HEK293 (cell line): ENCODE data around the gene AOAH.

ENCODE experiments used
- CTCF ChIA-PET: fragments of 350-600 bp; formaldehyde crosslinking; extraction: SDS; loops from one replicate; lab custom pipeline; 2021; ENCODE audit warnings: antibody characterized with exemption; lab: Yijun Ruan, JAX
- POLR2A ChIA-PET: fragments of 300-600 bp; formaldehyde crosslinking; extraction: SDS; loops from one replicate; lab custom pipeline; 2020; ENCODE audit warnings: antibody characterized with exemption, inconsistent platforms; lab: Yijun Ruan, JAX
- H3K27ac ChIP-seq: fragments of 200-500 bp; sonication (Bioruptor generic); 2 replicates; pipeline ENCODE4 v1.5.1; 2014; ENCODE audit warnings: low read depth, low read length, control low read depth, inconsistent platforms; ENCODE audit errors: extremely low read depth
- H3K36me3 ChIP-seq, 2 experiments: fragments of 200-500 bp in 1 of 2; sonication (Bioruptor generic) in 1 of 2; 1 replicate in 1 of 2; 2 replicates in 1 of 2; pipeline ENCODE4 v1.5.1; 2014 to 2017; ENCODE audit warnings: inconsistent platforms in 2 of 2, low read length in 2 of 2; ENCODE audit not compliant: control insufficient read depth in 2 of 2, insufficient read depth in 1 of 2
- H3K4me1 ChIP-seq: fragments of 200-500 bp; sonication (Bioruptor generic); 2 replicates; pipeline ENCODE4 v1.5.1; 2014; ENCODE audit warnings: mild to moderate bottlenecking, low read length, inconsistent platforms; ENCODE audit not compliant: control insufficient read depth, insufficient read depth
- H3K4me3 ChIP-seq: 2 replicates; pipeline ENCODE4 v1.5.1; 2011; ENCODE audit warnings: low read depth, mild to moderate bottlenecking, control low read depth, low read length, moderate library complexity
- H3K9me3 ChIP-seq: fragments of 200-500 bp; sonication (Bioruptor generic); 2 replicates; pipeline ENCODE4 v1.5.1; 2014; ENCODE audit warnings: low read depth, low read length, inconsistent platforms; ENCODE audit not compliant: control insufficient read depth, insufficient read depth
- BCL11A ChIP-seq: fragments of 450-650 bp; formaldehyde crosslinking; IDR thresholded peaks from 2 replicates; pipeline ENCODE4 v1.5.1; 2016; ENCODE audit warnings: low read depth, missing biosample characterization, missing genetic modification characterization
- CTCF ChIP-seq: fragments of 450-650 bp; formaldehyde crosslinking; IDR thresholded peaks from 2 replicates; pipeline ENCODE4 v1.5.1; 2016; ENCODE audit warnings: missing biosample characterization, missing genetic modification characterization
- KLF9 ChIP-seq: fragments of 450-650 bp; formaldehyde crosslinking; IDR thresholded peaks from 2 replicates; pipeline ENCODE4 v1.5.1; 2016; ENCODE audit warnings: missing biosample characterization, missing genetic modification characterization, low read depth
- PRDM1 ChIP-seq: fragments of 450-650 bp; formaldehyde crosslinking; IDR thresholded peaks from 2 replicates; pipeline ENCODE4; 2016; ENCODE audit warnings: missing biosample characterization, missing genetic modification characterization
- SCRT2 ChIP-seq: fragments of 450-650 bp; formaldehyde crosslinking; IDR thresholded peaks from 2 replicates; pipeline ENCODE4 v1.5.1; 2016; ENCODE audit warnings: missing biosample characterization, missing genetic modification characterization
- TCF7L2 ChIP-seq: IDR thresholded peaks from 2 replicates; pipeline ENCODE4 v1.6.1; 2011; ENCODE audit warnings: low read depth, mild to moderate bottlenecking, inconsistent platforms, low read length, moderate library complexity, borderline replicate concordance
- TSHZ1 ChIP-seq: fragments of 450-650 bp; formaldehyde crosslinking; IDR thresholded peaks from 2 replicates; pipeline ENCODE4 v1.5.1; 2016; ENCODE audit warnings: missing biosample characterization, missing genetic modification characterization, borderline replicate concordance
- ZBTB17 ChIP-seq: fragments of 450-650 bp; formaldehyde crosslinking; IDR thresholded peaks from 2 replicates; pipeline ENCODE4 v1.5.1; 2016; ENCODE audit warnings: missing biosample characterization, missing genetic modification characterization
- ZBTB20 ChIP-seq: fragments of 450-650 bp; formaldehyde crosslinking; IDR thresholded peaks from 2 replicates; pipeline ENCODE4 v1.5.1; 2016; ENCODE audit warnings: missing biosample characterization, missing genetic modification characterization
- ZFP37 ChIP-seq: fragments of 450-650 bp; formaldehyde crosslinking; IDR thresholded peaks from 2 replicates; pipeline ENCODE4 v1.5.1; 2016; ENCODE audit warnings: missing biosample characterization, missing genetic modification characterization
- ZNF114 ChIP-seq: fragments of 450-650 bp; formaldehyde crosslinking; IDR thresholded peaks from 2 replicates; pipeline ENCODE4 v1.5.0; 2017; ENCODE audit warnings: missing biosample characterization, missing genetic modification characterization
- ZNF18 ChIP-seq: fragments of 450-650 bp; formaldehyde crosslinking; IDR thresholded peaks from 2 replicates; pipeline ENCODE4 v1.5.1; 2016; ENCODE audit warnings: missing biosample characterization, missing genetic modification characterization
- ZNF19 ChIP-seq: fragments of 450-650 bp; formaldehyde crosslinking; IDR thresholded peaks from 2 replicates; pipeline ENCODE4; 2016; ENCODE audit warnings: missing biosample characterization, missing genetic modification characterization, low read depth
- ZNF274 ChIP-seq, 2 experiments: fragments of 200-500 bp in 1 of 2; fragments of 450-650 bp in 1 of 2; sonication (Bioruptor generic) in 1 of 2; formaldehyde crosslinking in 1 of 2; IDR thresholded peaks; 2 replicates each; pipeline versions ENCODE4 v1.5.1 to v1.6.1; 2014 to 2016; ENCODE audit warnings: borderline replicate concordance in 1 of 2, inconsistent platforms in 1 of 2, low read length in 1 of 2, missing biosample characterization in 1 of 2, missing genetic modification characterization in 1 of 2
- ZNF350 ChIP-seq: fragments of 450-650 bp; formaldehyde crosslinking; IDR thresholded peaks from 2 replicates; pipeline ENCODE4 v1.5.0; 2017; ENCODE audit warnings: missing biosample characterization, mild to moderate bottlenecking, missing genetic modification characterization
- ZNF354C ChIP-seq: fragments of 450-650 bp; formaldehyde crosslinking; IDR thresholded peaks from 2 replicates; pipeline ENCODE4 v1.5.1; 2016; ENCODE audit warnings: missing biosample characterization, missing genetic modification characterization, low read depth, borderline replicate concordance
- ZNF423 ChIP-seq: fragments of 450-650 bp; formaldehyde crosslinking; IDR thresholded peaks from 2 replicates; pipeline ENCODE4 v1.5.1; 2016; ENCODE audit warnings: missing biosample characterization, missing genetic modification characterization
- ZNF560 ChIP-seq: fragments of 450-650 bp; formaldehyde crosslinking; IDR thresholded peaks from 2 replicates; pipeline ENCODE4 v1.5.1; 2017; ENCODE audit warnings: missing biosample characterization, missing genetic modification characterization, borderline replicate concordance
- ZNF596 ChIP-seq: fragments of 450-650 bp; IDR thresholded peaks from 2 replicates; pipeline ENCODE4 v1.5.0; 2018; ENCODE audit warnings: missing biosample characterization, mild to moderate bottlenecking, missing genetic modification characterization, moderate library complexity
- ZNF776 ChIP-seq: fragments of 450-650 bp; formaldehyde crosslinking; IDR thresholded peaks from 2 replicates; pipeline ENCODE4 v1.5.0; 2017; ENCODE audit warnings: missing biosample characterization, missing genetic modification characterization, borderline replicate concordance
- ZSCAN16 ChIP-seq: fragments of 450-650 bp; formaldehyde crosslinking; IDR thresholded peaks from 2 replicates; pipeline ENCODE4 v1.5.1; 2016; ENCODE audit warnings: missing biosample characterization, missing genetic modification characterization
- ZSCAN18 ChIP-seq: fragments of 450-650 bp; formaldehyde crosslinking; IDR thresholded peaks from 2 replicates; pipeline ENCODE4 v1.5.1; 2016; ENCODE audit warnings: missing biosample characterization, missing genetic modification characterization
- ZSCAN30 ChIP-seq: fragments of 450-650 bp; IDR thresholded peaks from 2 replicates; pipeline ENCODE4 v1.5.1; 2018; ENCODE audit warnings: missing biosample characterization, mild to moderate bottlenecking, missing genetic modification characterization, moderate library complexity

AOAH gene

GRCh38 chr7:36478745-36479144 is 245.5 kb downstream of the AOAH start:
- POLR2A ChIA-PET, result no interaction called here
- no peaks in the 10 kb centered on the region for H3K36me3 ChIP-seq
- CTCF ChIA-PET, result interaction anchor here (0.6 to 1.7 kb wide), 3 partner anchors 508 to 722 kb away, joined by 3 to 4 read pairs (median 4); no protein-coding TSS in a partner anchor
- no peak overlapping the region for H3K27ac ChIP-seq
- H3K4me1 ChIP-seq, result no peaks in the 10 kb centered on the region
- no peak for TF ChIP-seq CTCF (tag by site-specific recombination)
- no peaks in the 10 kb centered on the region for H3K9me3 ChIP-seq
- H3K4me3 ChIP-seq, result no peak overlapping the region

- Histone ChIP-seq H3K9me3 (no peaks in the 10 kb centered on the region), H3K4me1 (no peaks in the 10 kb centered on the region), H3K4me3 (no peak overlapping the region), H3K36me3 (no peaks in the 10 kb centered on the region), H3K27ac (no peak overlapping the region)
- TF ChIP-seq ZNF114 (tag by site-specific recombination) (no peak), SCRT2 (no peak), PRDM1 (tag by site-specific recombination) (no peak), ZNF560 (tag by site-specific recombination) (no peak)
- POLR2A ChIA-PET, result no interaction called here
- CTCF ChIA-PET, result interaction anchor here (0.5 to 3.2 kb wide), 8 partner anchors 12 to 1530 kb away, joined by 3 to 9 read pairs (median 3); no protein-coding TSS in a partner anchor
These were observed 248.9 kb downstream of the AOAH start for GRCh38 chr7:36475381-36475780.

- Histone ChIP-seq H3K9me3 (no peaks in the 10 kb centered on the region), H3K36me3 (no peaks in the 10 kb centered on the region), H3K4me3 (no peak overlapping the region), H3K27ac (no peak overlapping the region), H3K4me1 (no peaks in the 10 kb centered on the region)
- POLR2A ChIA-PET, result no interaction called here
- CTCF ChIA-PET, result interaction anchor here (0.5 to 3.2 kb wide), 6 partner anchors 13 to 1530 kb away, joined by 3 to 9 read pairs (median 3); no protein-coding TSS in a partner anchor
- TF ChIP-seq ZSCAN16 (tag by site-specific recombination) (no peak), ZBTB20 (tag by site-specific recombination) (no peak), ZNF19 (tag by site-specific recombination) (no peak), ZBTB17 (tag by site-specific recombination) (no peak), ZSCAN30 (tag by site-specific recombination) (no peak), ZSCAN18 (tag by site-specific recombination) (no peak), ZFP37 (tag by site-specific recombination) (no peak), ZNF354C (tag by site-specific recombination) (no peak), ZNF423 (tag by site-specific recombination) (no peak), KLF9 (tag by site-specific recombination) (no peak), ZNF776 (tag by site-specific recombination) (no peak), ZNF350 (tag by site-specific recombination) (no peak), ZNF274 (IDR thresholded peaks at IDR 0.05; ENCODE audit: low read length) (no peak), ZNF274 (tag by site-specific recombination; IDR thresholded peaks at IDR 0.05; ENCODE audit: borderline replicate concordance) (no peak), ZNF596 (tag by site-specific recombination) (no peak), TSHZ1 (tag by site-specific recombination) (no peak), ZNF18 (no peak), TCF7L2 (no peak), BCL11A (tag by site-specific recombination) (no peak)
These were observed 249.3 kb downstream of the AOAH start for GRCh38 chr7:36475011-36475342.
